Type B pancreatic cell (in vitro differentiated cells): ENCODE measurements around the gene KLK8. TPM values are rescaled to one million over a fixed set of nuclear protein-coding genes. Genes with fewer than 3 reads are reported as not detected.
A peak's percentile ranks its signal among the peaks of the same experiment; 100 is the strongest.

ENCODE experiments used
- DNase-seq: peaks from one replicate; pipeline ENCODE4 v3.0.0; 2021; ENCODE audit warnings: mixed read lengths; ENCODE audit not compliant: unreplicated experiment; ENCODE audit errors: extremely low spot score
- H3K27ac Mint-ChIP-seq: 2 replicates; pipeline ENCODE4 v1.8.0; 2021; ENCODE audit warnings: mild to moderate bottlenecking, mixed read lengths
- H3K27me3 Mint-ChIP-seq: 2 replicates; pipeline ENCODE4 v1.8.0; 2021; ENCODE audit warnings: mixed read lengths
- H3K36me3 Mint-ChIP-seq: 2 replicates; pipeline ENCODE4 v1.8.0; 2021; ENCODE audit warnings: mixed read lengths
- H3K4me1 Mint-ChIP-seq: one replicate; pipeline ENCODE4 v1.8.0; 2021; ENCODE audit warnings: mixed read lengths; ENCODE audit not compliant: unreplicated experiment
- H3K4me3 Mint-ChIP-seq: 2 replicates; pipeline ENCODE4 v1.8.0; 2021; ENCODE audit warnings: mild to moderate bottlenecking, mixed read lengths
- H3K9me3 Mint-ChIP-seq: 2 replicates; pipeline ENCODE4 v1.8.0; 2021; ENCODE audit warnings: mixed read lengths
- long read RNA-seq: library from polyadenylated mRNA; unstranded; transcript quantifications from one replicate; pipeline ENCODE4 v2.0.0, GENCODE V29; 2020
- total RNA-seq: library from RNA; stranded (reverse); gene quantifications from 2 replicates; pipeline ENCODE4 v1.2.1, GENCODE V29; 2021; ENCODE audit warnings: low replicate concordance
- TF ChIP-seq, protein P1 (sequence below): fragments of 200-600 bp; sonication (generic); conservative IDR thresholded peaks from 2 replicates; pipeline ENCODE4 v1.5.0; 2021; ENCODE audit warnings: antibody characterized with exemption, mild to moderate bottlenecking

KLK8 gene, protein sequence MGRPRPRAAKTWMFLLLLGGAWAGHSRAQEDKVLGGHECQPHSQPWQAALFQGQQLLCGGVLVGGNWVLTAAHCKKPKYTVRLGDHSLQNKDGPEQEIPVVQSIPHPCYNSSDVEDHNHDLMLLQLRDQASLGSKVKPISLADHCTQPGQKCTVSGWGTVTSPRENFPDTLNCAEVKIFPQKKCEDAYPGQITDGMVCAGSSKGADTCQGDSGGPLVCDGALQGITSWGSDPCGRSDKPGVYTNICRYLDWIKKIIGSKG
- 2.6 and 12.0 TPM in 2 replicates for total RNA-seq
- long read RNA-seq, partial matches to known transcripts, result 6 of 12 reads
- long read RNA-seq, other reads (novel, unspliced or antisense), result 0 of 12 reads

DNA sequence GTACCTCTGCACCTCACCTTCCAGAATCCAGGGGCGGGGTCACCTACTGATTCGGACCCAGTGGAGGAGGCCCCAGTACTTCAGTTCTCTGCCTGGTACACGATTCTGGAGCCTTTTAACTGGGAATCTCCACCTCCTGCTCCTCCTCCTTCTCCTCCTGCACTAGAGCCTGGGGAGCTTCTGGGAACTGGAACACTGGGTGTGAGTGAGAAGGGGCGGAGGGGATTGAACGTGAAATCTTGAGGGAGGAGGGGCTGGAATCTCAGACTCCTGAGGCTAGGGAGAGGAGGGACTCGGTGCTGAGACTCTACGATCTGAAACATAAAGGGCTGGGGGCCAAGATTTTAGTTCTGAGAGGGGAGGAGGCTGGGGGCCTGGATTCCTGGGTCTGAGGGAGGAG lies at the start of gene KLK8:
KLK8 (minus strand) TSS at position 90 of the 400 bp plus-strand sequence. CDS start 437 bp downstream, outside the sequence.
- TF ChIP-seq, protein P1, sequence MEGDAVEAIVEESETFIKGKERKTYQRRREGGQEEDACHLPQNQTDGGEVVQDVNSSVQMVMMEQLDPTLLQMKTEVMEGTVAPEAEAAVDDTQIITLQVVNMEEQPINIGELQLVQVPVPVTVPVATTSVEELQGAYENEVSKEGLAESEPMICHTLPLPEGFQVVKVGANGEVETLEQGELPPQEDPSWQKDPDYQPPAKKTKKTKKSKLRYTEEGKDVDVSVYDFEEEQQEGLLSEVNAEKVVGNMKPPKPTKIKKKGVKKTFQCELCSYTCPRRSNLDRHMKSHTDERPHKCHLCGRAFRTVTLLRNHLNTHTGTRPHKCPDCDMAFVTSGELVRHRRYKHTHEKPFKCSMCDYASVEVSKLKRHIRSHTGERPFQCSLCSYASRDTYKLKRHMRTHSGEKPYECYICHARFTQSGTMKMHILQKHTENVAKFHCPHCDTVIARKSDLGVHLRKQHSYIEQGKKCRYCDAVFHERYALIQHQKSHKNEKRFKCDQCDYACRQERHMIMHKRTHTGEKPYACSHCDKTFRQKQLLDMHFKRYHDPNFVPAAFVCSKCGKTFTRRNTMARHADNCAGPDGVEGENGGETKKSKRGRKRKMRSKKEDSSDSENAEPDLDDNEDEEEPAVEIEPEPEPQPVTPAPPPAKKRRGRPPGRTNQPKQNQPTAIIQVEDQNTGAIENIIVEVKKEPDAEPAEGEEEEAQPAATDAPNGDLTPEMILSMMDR, result no peak
- Mint-ChIP-seq H3K27ac (peak within 1 kb of the TSS; percentile 87), H3K36me3 (no peaks in the 10 kb centered on the region), H3K9me3 (no peaks in the 10 kb centered on the region), H3K4me3 (peak within 1 kb of the TSS; percentile 74), H3K27me3 (peaks cover 36% of the 10 kb centered on the region), H3K4me1 (peaks cover 3% of the 10 kb centered on the region)
- DNase-seq, result no peak

- no peaks in the 10 kb centered on the region for H3K36me3 Mint-ChIP-seq
- no peak overlapping the region for H3K27ac Mint-ChIP-seq
- peaks cover 13% of the 10 kb centered on the region for H3K27me3 Mint-ChIP-seq
- no peaks in the 10 kb centered on the region for H3K9me3 Mint-ChIP-seq
- DNase-seq, result no peak
- no peaks in the 10 kb centered on the region for H3K4me1 Mint-ChIP-seq
- no peak overlapping the region for H3K4me3 Mint-ChIP-seq
- TF ChIP-seq, protein P1, result no peak
Measured at GRCh38 chr19:51047031-51047335, 45.6 kb upstream of the KLK8 start.

- TF ChIP-seq, protein P1, result no peak
- no peak for DNase-seq
- H3K4me1 Mint-ChIP-seq, result no peaks in the 10 kb centered on the region
- H3K4me3 Mint-ChIP-seq, result no peak overlapping the region
- no peak overlapping the region for H3K27ac Mint-ChIP-seq
- no peaks in the 10 kb centered on the region for H3K36me3 Mint-ChIP-seq
- H3K9me3 Mint-ChIP-seq, result no peaks in the 10 kb centered on the region
- H3K27me3 Mint-ChIP-seq, result peaks cover 13% of the 10 kb centered on the region
Measured at GRCh38 chr19:51044327-51044726, 42.9 kb upstream of the KLK8 start.

GRCh38 chr19:51043497-51043896 lies 42.1 kb upstream of the KLK8 start:
- no peak for DNase-seq
- H3K4me3 Mint-ChIP-seq, result no peak overlapping the region
- H3K36me3 Mint-ChIP-seq, result no peaks in the 10 kb centered on the region
- no peaks in the 10 kb centered on the region for H3K9me3 Mint-ChIP-seq
- no peak overlapping the region for H3K27ac Mint-ChIP-seq
- peaks cover 13% of the 10 kb centered on the region for H3K27me3 Mint-ChIP-seq
- TF ChIP-seq, protein P1, result no peak
- H3K4me1 Mint-ChIP-seq, result no peaks in the 10 kb centered on the region

GRCh38 chr19:51040151-51040550 lies 38.7 kb upstream of the KLK8 start:
- Mint-ChIP-seq H3K36me3 (no peaks in the 10 kb centered on the region), H3K9me3 (no peaks in the 10 kb centered on the region), H3K4me1 (no peaks in the 10 kb centered on the region), H3K27ac (no peak overlapping the region), H3K4me3 (no peak overlapping the region), H3K27me3 (peaks cover 4% of the 10 kb centered on the region)
- DNase-seq, result no peak
- TF ChIP-seq, protein P1, result no peak
